Hindlimb muscle (tissue), 1 donor: Measurements from ENCODE around the gene INSIG1. TPM values are rescaled to one million over a fixed set of nuclear protein-coding genes. Genes with fewer than 3 reads are reported as not detected.
A peak's percentile ranks its signal among the peaks of the same experiment; 100 is the strongest.

ENCODE experiments used
- DNase-seq: peaks from one replicate; pipeline ENCODE4 v3.0.0-alpha.2; 2013
- polyA plus RNA-seq: library from polyadenylated mRNA; unstranded; fragments of 120-200 nt; gene quantifications from one replicate; pipeline ENCODE4 v1.2.1, GENCODE V29; 2013; ENCODE audit not compliant: insufficient read length

The INSIG1 gene
- polyA plus RNA-seq, 1 donor: 21.0 TPM

GRCh38 chr7:155331396-155331795 is 33.7 kb downstream of the INSIG1 start:
- no peak for DNase-seq

GRCh38 chr7:155333346-155334234 is 35.9 kb downstream of the INSIG1 start:
- no peak for DNase-seq

- DNase-seq: no peak
Measured at GRCh38 chr7:155336812-155337602, 39.3 kb downstream of the INSIG1 start.

- DNase-seq: no peak
Measured at GRCh38 chr7:155337946-155338631, 40.4 kb downstream of the INSIG1 start.

- no peak for DNase-seq
Measured at GRCh38 chr7:155338632-155339320, 41.1 kb downstream of the INSIG1 start.

- DNase-seq: no peak
Measured at GRCh38 chr7:155339474-155339873, 41.8 kb downstream of the INSIG1 start.

- no peak for DNase-seq
Measured at GRCh38 chr7:155340071-155340531, 42.4 kb downstream of the INSIG1 start.

GRCh38 chr7:155340721-155341120 is 43.0 kb downstream of the INSIG1 start:
- no peak for DNase-seq

- DNase-seq: no peak
Measured at GRCh38 chr7:155341463-155341983, 43.8 kb downstream of the INSIG1 start.

GRCh38 chr7:155342313-155342712 is 44.6 kb downstream of the INSIG1 start:
- no peak for DNase-seq

- no peak for DNase-seq
Measured at GRCh38 chr7:155343150-155343549, 45.5 kb downstream of the INSIG1 start.

GRCh38 chr7:155343661-155344121 is 46.0 kb downstream of the INSIG1 start:
- DNase-seq: no peak

GRCh38 chr7:155344270-155344617 is 46.6 kb downstream of the INSIG1 start:
- no peak for DNase-seq

GRCh38 chr7:155344618-155345433 is 47.1 kb downstream of the INSIG1 start:
- peak; percentile 80 for DNase-seq

- no peak for DNase-seq
Measured at GRCh38 chr7:155345490-155345889, 47.8 kb downstream of the INSIG1 start.

GRCh38 chr7:155346285-155346684 is 48.6 kb downstream of the INSIG1 start:
- DNase-seq: no peak

GRCh38 chr7:155348806-155349205 is 51.1 kb downstream of the INSIG1 start:
- DNase-seq: no peak

- DNase-seq: no peak
Measured at GRCh38 chr7:155349601-155350331, 52.1 kb downstream of the INSIG1 start.

GRCh38 chr7:155351120-155351870 is 53.6 kb downstream of the INSIG1 start:
- DNase-seq: no peak
